H9 (cell line): ENCODE data around the gene HSD3B1. TPM values are rescaled to one million over a fixed set of nuclear protein-coding genes. Genes with fewer than 3 reads are reported as not detected.

Experiments
- DNase-seq: peaks from one replicate; pipeline ENCODE4 v3.0.0-alpha.2; 2017
- H2AFZ ChIP-seq: one replicate; pipeline ENCODE4 v1.6.1; 2013; ENCODE audit warnings: mild to moderate bottlenecking, low read length, control low read depth, moderate library complexity
- H2AK5ac ChIP-seq: 2 replicates; pipeline ENCODE4 v1.6.1; 2013; ENCODE audit warnings: low read length, control low read depth, mixed read lengths; ENCODE audit not compliant: insufficient read length
- H2BK120ac ChIP-seq: one replicate; pipeline ENCODE4 v1.6.1; 2013; ENCODE audit warnings: low read depth, mild to moderate bottlenecking, low read length, control low read depth, inconsistent platforms; ENCODE audit not compliant: poor library complexity, severe bottlenecking
- H2BK12ac ChIP-seq: 2 replicates; pipeline ENCODE4 v1.6.1; 2013; ENCODE audit warnings: low read length, control low read depth, mixed read lengths, low read depth; ENCODE audit not compliant: insufficient read length
- H2BK15ac ChIP-seq: 2 replicates; pipeline ENCODE4 v1.6.1; 2013; ENCODE audit warnings: low read depth, low read length, control low read depth
- H2BK20ac ChIP-seq: one replicate; pipeline ENCODE4 v1.6.1; 2013; ENCODE audit warnings: low read depth, mild to moderate bottlenecking, low read length, control low read depth, inconsistent platforms; ENCODE audit not compliant: poor library complexity, severe bottlenecking
- H2BK5ac ChIP-seq: 2 replicates; pipeline ENCODE4 v1.6.1; 2013; ENCODE audit warnings: low read length, control low read depth, mixed read lengths; ENCODE audit not compliant: insufficient read length
- H3K14ac ChIP-seq: 2 replicates; pipeline ENCODE4 v1.6.1; 2013; ENCODE audit warnings: low read length, control low read depth; ENCODE audit not compliant: insufficient read depth
- H3K18ac ChIP-seq: 2 replicates; pipeline ENCODE4 v1.6.1; 2013; ENCODE audit warnings: low read depth, mild to moderate bottlenecking, mixed read lengths, low read length, control low read depth; ENCODE audit not compliant: insufficient read length
- H3K23ac ChIP-seq: 2 replicates; pipeline ENCODE4 v1.6.1; 2013; ENCODE audit warnings: low read length, control low read depth, mixed read lengths, low read depth; ENCODE audit not compliant: insufficient read length
- H3K23me2 ChIP-seq: 2 replicates; pipeline ENCODE4 v1.6.1; 2013; ENCODE audit warnings: low read depth, mild to moderate bottlenecking, mixed read lengths, low read length, control low read depth; ENCODE audit not compliant: insufficient read length, poor library complexity, severe bottlenecking
- H3K27ac ChIP-seq: 2 replicates; pipeline ENCODE4 v1.5.1; 2013; ENCODE audit warnings: low read length, control low read depth, mixed read lengths, low read depth; ENCODE audit not compliant: insufficient read length
- H3K27me3 ChIP-seq: 2 replicates; pipeline ENCODE4 v1.6.1; 2013; ENCODE audit warnings: low read length, control low read depth, inconsistent platforms; ENCODE audit not compliant: insufficient read depth
- H3K4ac ChIP-seq: 2 replicates; pipeline ENCODE4 v1.6.1; 2013; ENCODE audit warnings: low read depth, mild to moderate bottlenecking, control low read depth, inconsistent platforms, low read length, moderate library complexity
- H3K4me1 ChIP-seq: 2 replicates; pipeline ENCODE4 v1.6.1; 2013; ENCODE audit warnings: low read length, control low read depth, inconsistent platforms; ENCODE audit not compliant: insufficient read depth
- H3K4me2 ChIP-seq: 2 replicates; pipeline ENCODE4 v1.6.1; 2013; ENCODE audit warnings: low read length, control low read depth, mixed read lengths; ENCODE audit not compliant: insufficient read length, insufficient read depth
- H3K56ac ChIP-seq: 2 replicates; pipeline ENCODE4 v1.6.1; 2013; ENCODE audit warnings: low read depth, mild to moderate bottlenecking, mixed read lengths, low read length, control low read depth; ENCODE audit not compliant: insufficient read length
- H3K79me1 ChIP-seq: 2 replicates; pipeline ENCODE4 v1.6.1; 2013; ENCODE audit warnings: low read depth, mild to moderate bottlenecking, moderate library complexity, low read length, control low read depth, inconsistent platforms; ENCODE audit not compliant: insufficient read depth, poor library complexity, severe bottlenecking
- H3K79me2 ChIP-seq: 2 replicates; pipeline ENCODE4 v1.6.1; 2013; ENCODE audit warnings: low read length, control low read depth, inconsistent platforms; ENCODE audit not compliant: insufficient read depth
- H3K9ac ChIP-seq: 2 replicates; pipeline ENCODE4 v1.6.1; 2013; ENCODE audit warnings: low read length, control low read depth, mixed read lengths; ENCODE audit not compliant: insufficient read length; ENCODE audit errors: extremely low read depth
- H3K9me3 ChIP-seq: one replicate; pipeline ENCODE4 v1.6.1; 2013; ENCODE audit warnings: low read depth, low read length, inconsistent platforms; ENCODE audit not compliant: control insufficient read depth
- H3T11ph ChIP-seq: one replicate; pipeline ENCODE4 v1.6.1; 2013; ENCODE audit warnings: mild to moderate bottlenecking, low read length, control low read depth, inconsistent platforms
- H4K20me1 ChIP-seq: one replicate; pipeline ENCODE4 v1.6.1; 2013; ENCODE audit not compliant: control insufficient read depth, insufficient read length, insufficient read depth
- H4K5ac ChIP-seq: 2 replicates; pipeline ENCODE4 v1.6.1; 2013; ENCODE audit warnings: low read depth, mild to moderate bottlenecking, mixed read lengths, low read length, control low read depth; ENCODE audit not compliant: insufficient read length
- H4K8ac ChIP-seq: replicated peaks from 2 replicates; pipeline ENCODE4 v1.6.1; 2013; ENCODE audit warnings: low read length, control low read depth, mixed read lengths, low read depth; ENCODE audit not compliant: insufficient read length
- H4K91ac ChIP-seq: 2 replicates; pipeline ENCODE4 v1.6.1; 2013; ENCODE audit warnings: low read depth, mild to moderate bottlenecking, moderate library complexity, mixed read lengths, low read length, control low read depth; ENCODE audit not compliant: insufficient read length
- H3K27ac Mint-ChIP-seq, 3 experiments: 2 replicates in 2 of 3; 3 replicates in 1 of 3; pipeline ENCODE4 v1.8.0; 2020 to 2021; ENCODE audit warnings: mixed read lengths in 3 of 3, mild to moderate bottlenecking in 1 of 3, moderate library complexity in 1 of 3
- H3K27me3 Mint-ChIP-seq: 2 replicates; pipeline ENCODE4 v1.8.0; 2021; ENCODE audit warnings: low read depth, mild to moderate bottlenecking, moderate library complexity, mixed read lengths
- H3K36me3 Mint-ChIP-seq, 3 experiments: 2 replicates in 2 of 3; 3 replicates in 1 of 3; pipeline ENCODE4 v1.8.0; 2020 to 2021; ENCODE audit warnings: low read depth in 3 of 3, mixed read lengths in 3 of 3; ENCODE audit not compliant: insufficient read depth in 1 of 3
- H3K4me1 Mint-ChIP-seq, 2 experiments: 2 replicates each; pipeline ENCODE4 v1.8.0; 2020; ENCODE audit warnings: mixed read lengths in 2 of 2
- H3K4me3 Mint-ChIP-seq, 2 experiments: 2 replicates in 1 of 2; 3 replicates in 1 of 2; pipeline ENCODE4 v1.8.0; 2020 to 2021; ENCODE audit warnings: mild to moderate bottlenecking in 2 of 2, mixed read lengths in 2 of 2, moderate library complexity in 1 of 2
- H3K9me3 Mint-ChIP-seq, 2 experiments: 2 replicates in 1 of 2; 3 replicates in 1 of 2; pipeline ENCODE4 v1.8.0; 2020; ENCODE audit warnings: mild to moderate bottlenecking in 2 of 2, mixed read lengths in 2 of 2, moderate library complexity in 1 of 2
- CTCF ChIP-seq: fragments of 200-600 bp; sonication (generic); conservative IDR thresholded peaks from 3 replicates; pipeline ENCODE4 v1.8.0; 2021; ENCODE audit warnings: antibody characterized with exemption, mild to moderate bottlenecking
- WGBS: extraction: QIAGEN DNeasy Blood & Tissue Kit; methylation state at CpG from one replicate; pipeline ENCODE4 v1.1.7; 2013; ENCODE audit warnings: missing lambda C conversion rate, low lambda C conversion rate, mixed read lengths; ENCODE audit not compliant: insufficient read length; ENCODE audit errors: extremely low coverage; 5-methylcytosine and 5-hydroxymethylcytosine counted together
- total RNA-seq: library from RNA; stranded (reverse); gene quantifications from 2 replicates; pipeline ENCODE4 v1.2.1, GENCODE V29; 2021

Gene HSD3B1
- total RNA-seq, 1 experiment from 2014 or later, result not detected

GRCh38 chr1:119469741-119470140, 37.3 kb upstream of the HSD3B1 start:
- Histone ChIP-seq H3K79me2 (no peaks in the 10 kb centered on the region), H2AFZ (no peak overlapping the region), H3K9me3 (no peaks in the 10 kb centered on the region), H3K27ac (no peak overlapping the region), H3K14ac (no peak overlapping the region), H2BK12ac (no peak overlapping the region), H3K4ac (no peak overlapping the region), H2BK5ac (no peak overlapping the region), H2BK15ac (no peak overlapping the region), H3K18ac (no peak overlapping the region), H4K8ac (no peak overlapping the region), H3K4me2 (no peak overlapping the region), H4K20me1 (no peaks in the 10 kb centered on the region), H3K56ac (no peak overlapping the region), H3K27me3 (no peaks in the 10 kb centered on the region), H3K79me1 (no peaks in the 10 kb centered on the region), H3K23ac (no peak overlapping the region), H2BK120ac (no peak overlapping the region), H4K91ac (no peak overlapping the region), H3K23me2 (no peaks in the 10 kb centered on the region), H2BK20ac (no peak overlapping the region), H2AK5ac (no peak overlapping the region), H3K9ac (no peak overlapping the region), H4K5ac (no peak overlapping the region), H3K4me1 (peaks cover 3% of the 10 kb centered on the region; the same call in 1 of the 2 replicates), H3T11ph (no peak overlapping the region)
- no peak for DNase-seq
- Mint-ChIP-seq H3K4me1 (peaks cover 3 to 11% of the 10 kb centered on the region in 2 experiments; a peak in 3 of 4 replicates), H3K36me3 (no peaks in the 10 kb centered on the region), H3K27ac (no peak overlapping the region), H3K4me3 (no peak overlapping the region), H3K27me3 (peaks cover 5% of the 10 kb centered on the region), H3K9me3 (no peaks in the 10 kb centered on the region)
- no peak for TF ChIP-seq CTCF
- no CpG with 5 or more reads among the region's 1 CpG for WGBS
